Stimulated activated CD8-positive, alpha-beta memory T cell treated with anti-CD3 and anti-CD28 coated beads, Interleukin-4, amount 100 ng/mL, for 1 hour (primary cell): ENCODE data around the gene PROK1.
"Not testable (repeated sequence)": the region's sequence is repeated elsewhere in the genome, so short reads cannot be mapped to it uniquely, and the experiment has no call there.

ENCODE experiments used
- DNase-seq, 2 donors: peaks; one replicate each; pipeline ENCODE4 v3.0.0-alpha.2; 2020; ENCODE audit warnings: low read depth in 2 of 2, low spot score in 1 of 2

PROK1 gene

GRCh38 chr1:110450929-110451328 lies at the start of gene PROK1:
TSS of gene PROK1 (plus strand) at chr1:110451149. CDS start at chr1:110451217, 68 bp downstream.
- DNase-seq: no peak

GRCh38 chr1:110403805-110404204 lies 47.1 kb upstream of the PROK1 start:
- DNase-seq: no peak

- DNase-seq: no peak
Observed at GRCh38 chr1:110404401-110404800, 46.5 kb upstream of the PROK1 start.

GRCh38 chr1:110406407-110406806 lies 44.5 kb upstream of the PROK1 start:
- DNase-seq: not testable (repeated sequence)

GRCh38 chr1:110407260-110408210 lies 43.4 kb upstream of the PROK1 start, which contains the start of gene LAMTOR5:
TSS of gene LAMTOR5 (minus strand) at chr1:110407694. CDS start at chr1:110407620, 74 bp downstream.
- DNase-seq: peak; percentile 69 to 85

GRCh38 chr1:110408488-110408887 lies 42.5 kb upstream of the PROK1 start:
- DNase-seq: no peak

- no peak for DNase-seq
Observed at GRCh38 chr1:110409316-110409715, 41.6 kb upstream of the PROK1 start.

GRCh38 chr1:110411173-110411735 lies 39.7 kb upstream of the PROK1 start:
- DNase-seq: no peak

GRCh38 chr1:110412576-110412975 lies 38.4 kb upstream of the PROK1 start:
- DNase-seq: peak; percentile 5 to 35

GRCh38 chr1:110413045-110413444 lies 37.9 kb upstream of the PROK1 start:
- DNase-seq: not testable (repeated sequence)

- no peak for DNase-seq
Observed at GRCh38 chr1:110418729-110419128, 32.2 kb upstream of the PROK1 start.

GRCh38 chr1:110420023-110420662 lies 30.8 kb upstream of the PROK1 start:
- DNase-seq: no peak

- no peak for DNase-seq
Observed at GRCh38 chr1:110420874-110421793, 29.8 kb upstream of the PROK1 start.

- no peak for DNase-seq
Observed at GRCh38 chr1:110424699-110425611, 26.0 kb upstream of the PROK1 start.

- DNase-seq: no peak
Observed at GRCh38 chr1:110425612-110426152, 25.3 kb upstream of the PROK1 start.

GRCh38 chr1:110426854-110427253 lies 24.1 kb upstream of the PROK1 start:
- DNase-seq: no peak

- no peak for DNase-seq
Observed at GRCh38 chr1:110428946-110429345, 22.0 kb upstream of the PROK1 start.

- no peak for DNase-seq
Observed at GRCh38 chr1:110430366-110430765, 20.6 kb upstream of the PROK1 start.

GRCh38 chr1:110430901-110431300 lies 20.0 kb upstream of the PROK1 start:
- DNase-seq: no peak
